GM12864 (cell line): ENCODE measurements around the gene DDIT3.
A peak's percentile ranks its signal among the peaks of the same experiment; 100 is the strongest.
"Not testable (repeated sequence)": the region's sequence is repeated elsewhere in the genome, so short reads cannot be mapped to it uniquely, and the experiment has no call there.

Experiments used
- DNase-seq: peaks from one replicate; pipeline ENCODE4 v3.0.0-alpha.2; 2011; ENCODE audit warnings: low read depth
- H3K4me3 ChIP-seq: 2 replicates; pipeline ENCODE4 v1.5.1; 2011; ENCODE audit warnings: mild to moderate bottlenecking, low read depth, low read length, control low read depth
- CTCF ChIP-seq: IDR thresholded peaks from 2 replicates; pipeline ENCODE4 v1.5.1; 2011; ENCODE audit warnings: low read depth, mild to moderate bottlenecking, moderate library complexity, low read length, control low read depth, inconsistent platforms; ENCODE audit errors: missing control alignments

The DDIT3 gene

GRCh38 chr12:57522011-57522886 lies 1.9 kb upstream of the DDIT3 start, which contains the start of gene MBD6:
MBD6 (plus strand) TSS chr12:57522824; CDS start chr12:57524304, 1,480 bp downstream.
- peak; percentile 89 for DNase-seq
- no peak for TF ChIP-seq CTCF
- peak within 1 kb of the TSS; percentile 91 for H3K4me3 ChIP-seq

- no peak for DNase-seq
- peak overlapping the region; percentile 91 for H3K4me3 ChIP-seq
- peak; percentile 12 for TF ChIP-seq CTCF
Measured at GRCh38 chr12:57521525-57522010, 1.3 kb upstream of the DDIT3 start.

GRCh38 chr12:57519796-57520052 lies 590 bp downstream of the DDIT3 start:
- peak overlapping the region; percentile 92 for H3K4me3 ChIP-seq
- no peak for TF ChIP-seq CTCF
- no peak for DNase-seq

GRCh38 chr12:57518920-57519795 lies 1.2 kb downstream of the DDIT3 start:
- no peak for TF ChIP-seq CTCF
- H3K4me3 ChIP-seq: peak overlapping the region; percentile 92
- DNase-seq: no peak

- TF ChIP-seq CTCF: no peak
- peak overlapping the region; percentile 92; the same call in 1 of the 2 replicates for H3K4me3 ChIP-seq
- DNase-seq: no peak
Measured at GRCh38 chr12:57518176-57518919, 2.0 kb downstream of the DDIT3 start.

GRCh38 chr12:57517718-57518117 lies 2.6 kb downstream of the DDIT3 start:
- not testable (repeated sequence) for H3K4me3 ChIP-seq, DNase-seq

GRCh38 chr12:57517187-57517586 lies 3.1 kb downstream of the DDIT3 start:
- no peak for TF ChIP-seq CTCF
- DNase-seq: no peak
- no peak overlapping the region for H3K4me3 ChIP-seq
